Prostate gland (tissue), 2 donors: ENCODE data around the gene MYO7B. TPM values are rescaled to one million over a fixed set of nuclear protein-coding genes. Genes with fewer than 3 reads are reported as not detected.

Experiments
- DNase-seq: peaks from one replicate; pipeline ENCODE4 v3.0.0-alpha.2; 2019; ENCODE audit warnings: low spot score
- H3K27ac ChIP-seq, 2 donors: fragments of 200-600 bp; sonication (generic); 2 replicates each; pipeline ENCODE4 v1.5.1; 2017 to 2019
- H3K27me3 ChIP-seq: fragments of 200-600 bp; sonication (generic); replicated peaks from 2 replicates; pipeline ENCODE4 v1.5.1; 2019; ENCODE audit not compliant: insufficient read depth
- H3K36me3 ChIP-seq, 2 donors: fragments of 200-600 bp; sonication (generic); 1 replicate in 1 of 2; 2 replicates in 1 of 2; pipeline versions ENCODE4 v1.5.1 to v1.8.1; 2017 to 2019
- H3K4me1 ChIP-seq: fragments of 200-600 bp; sonication (generic); replicated peaks from 2 replicates; pipeline ENCODE4 v1.5.1; 2019
- H3K4me3 ChIP-seq, 2 donors: fragments of 200-600 bp; sonication (generic); 2 replicates each; pipeline ENCODE4 v1.5.1; 2017 to 2019
- H3K9me3 ChIP-seq: fragments of 200-600 bp; sonication (generic); 2 replicates; pipeline ENCODE4 v1.5.1; 2017
- CTCF ChIP-seq, 4 experiments: fragments of 200-600 bp in 2 of 4; fragments of 450-650 bp in 2 of 4; sonication (generic) in 2 of 4; IDR thresholded peaks; 1 replicate in 3 of 4; 2 replicates in 1 of 4; pipeline ENCODE4 v1.5.1; 2016 to 2019; ENCODE audit warnings: antibody characterized with exemption in 4 of 4, mild to moderate bottlenecking in 2 of 4, moderate library complexity in 2 of 4
- POLR2A ChIP-seq: fragments of 450-650 bp; IDR thresholded peaks from one replicate; pipeline ENCODE4 v1.6.1; 2016; ENCODE audit warnings: antibody characterized with exemption, mild to moderate bottlenecking
- POLR2AphosphoS5 ChIP-seq: sonication (generic); formaldehyde crosslinking; IDR thresholded peaks from one replicate; pipeline ENCODE4 v1.6.1; 2017; ENCODE audit warnings: antibody characterized with exemption
- WGBS: methylation state at CpG from one replicate; pipeline ENCODE4 v1.1.5; 2018; 5-methylcytosine and 5-hydroxymethylcytosine counted together
- intact Hi-C: fragments of 100-400 bp; cut with DNase I; formaldehyde crosslinking; loops from one replicate; pipeline ENCODE4 v1.14.2; 2022
- total RNA-seq, 2 donors: library from RNA; depleted of rRNA; stranded (reverse); fragments of >200 nt; gene quantifications; one replicate each; pipeline ENCODE4 v1.1.0, GENCODE V29; 2016

The MYO7B gene
- total RNA-seq, 2 donors from 2014 or later: 1.4 TPM; not detected in 1

DNA sequence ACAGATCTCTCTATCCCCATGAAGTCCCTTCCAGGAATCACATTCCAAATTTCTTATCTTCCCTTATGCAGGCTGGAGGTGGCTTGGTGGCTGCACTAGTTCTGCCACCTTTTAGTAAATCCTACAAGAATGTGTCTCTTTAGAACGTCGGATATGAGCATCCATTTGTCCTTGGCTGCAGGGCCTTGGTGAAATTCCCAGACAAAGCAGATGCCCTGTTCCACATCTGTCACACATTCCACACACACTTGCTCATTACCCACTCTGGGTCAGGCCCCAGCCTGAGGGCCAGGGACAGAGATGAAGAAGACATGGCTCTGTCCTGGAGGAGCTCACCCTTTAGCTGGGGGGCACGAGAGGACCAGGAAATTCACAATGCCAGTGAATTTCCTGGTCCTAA is 79.2 kb downstream of the MYO7B start:
- Histone ChIP-seq H3K4me1 (no peaks in the 10 kb centered on the region), H3K36me3 (no peaks in the 10 kb centered on the region), H3K27ac (no peak overlapping the region), H3K27me3 (no peaks in the 10 kb centered on the region), H3K4me3 (no peak overlapping the region), H3K9me3 (no peaks in the 10 kb centered on the region)
- WGBS: 62% methylated on average over 3 of the region's 3 CpGs
- intact Hi-C loops: no loop called here
- TF ChIP-seq POLR2A (no peak), POLR2AphosphoS5 (no peak), CTCF (IDR thresholded peaks at IDR 0.05) (no peak)
- DNase-seq: no peak

GRCh38 chr2:127615511-127616166 is 80.2 kb downstream of the MYO7B start:
- no peaks in the 10 kb centered on the region for H3K27me3 ChIP-seq
- H3K36me3 ChIP-seq: no peaks in the 10 kb centered on the region
- no peak overlapping the region for H3K27ac ChIP-seq
- intact Hi-C loops: no loop called here
- H3K9me3 ChIP-seq: no peaks in the 10 kb centered on the region
- WGBS: 24% methylated on average over 18 of the region's 18 CpGs
- TF ChIP-seq POLR2A (no peak), POLR2AphosphoS5 (peak; percentile 62), CTCF (IDR thresholded peaks at IDR 0.05) (no peak)
- no peak overlapping the region for H3K4me3 ChIP-seq
- H3K4me1 ChIP-seq: no peaks in the 10 kb centered on the region
- peak; percentile 67 for DNase-seq

GRCh38 chr2:127618551-127619202 is 83.2 kb downstream of the MYO7B start:
- TF ChIP-seq CTCF (IDR thresholded peaks at IDR 0.05) (no peak), POLR2AphosphoS5 (no peak), POLR2A (no peak)
- DNase-seq: no peak
- WGBS: 43% methylated on average over 7 of the region's 7 CpGs
- no peaks in the 10 kb centered on the region for H3K27me3 ChIP-seq
- H3K9me3 ChIP-seq: no peaks in the 10 kb centered on the region
- H3K4me1 ChIP-seq: no peaks in the 10 kb centered on the region
- no peaks in the 10 kb centered on the region for H3K36me3 ChIP-seq
- no peak overlapping the region for H3K27ac ChIP-seq
- intact Hi-C loops: no loop called here
- H3K4me3 ChIP-seq: no peak overlapping the region

- Histone ChIP-seq H3K4me3 (no peak overlapping the region), H3K27ac (no peak overlapping the region), H3K4me1 (no peaks in the 10 kb centered on the region), H3K36me3 (no peaks in the 10 kb centered on the region), H3K27me3 (no peaks in the 10 kb centered on the region), H3K9me3 (no peaks in the 10 kb centered on the region)
- DNase-seq: no peak
- intact Hi-C loops: no loop called here
- no peak for TF ChIP-seq POLR2AphosphoS5
- no peak for TF ChIP-seq CTCF (IDR thresholded peaks at IDR 0.05)
- no peak for TF ChIP-seq POLR2A
- WGBS: 91% methylated on average over 6 of the region's 6 CpGs
These were observed 83.7 kb downstream of the MYO7B start for GRCh38 chr2:127619203-127619590.
